Measurements from ENCODE around the gene DNAJC5.

- TF ChIP-seq CTCF (IDR thresholded peaks at IDR 0.05; ENCODE audit: low read length) (no peak), EZH2 (IDR thresholded peaks at IDR 0.05; ENCODE audit: borderline replicate concordance, low read length) (no peak)
These were observed 4.1 kb downstream of the DNAJC5 start for GRCh38 chr20:63898882-63899558.
